Stimulated activated CD4-positive, alpha-beta T cell treated with anti-CD3 and anti-CD28 coated beads, TNF-alpha, amount 100 ng/mL, for 48 hours (primary cell): ENCODE measurements around the gene GSN.

Experiments
- DNase-seq, 3 donors: peaks; one replicate each; pipeline ENCODE4 v3.0.0-alpha.2; 2020; ENCODE audit warnings: low read depth in 3 of 3

Gene GSN

DNA sequence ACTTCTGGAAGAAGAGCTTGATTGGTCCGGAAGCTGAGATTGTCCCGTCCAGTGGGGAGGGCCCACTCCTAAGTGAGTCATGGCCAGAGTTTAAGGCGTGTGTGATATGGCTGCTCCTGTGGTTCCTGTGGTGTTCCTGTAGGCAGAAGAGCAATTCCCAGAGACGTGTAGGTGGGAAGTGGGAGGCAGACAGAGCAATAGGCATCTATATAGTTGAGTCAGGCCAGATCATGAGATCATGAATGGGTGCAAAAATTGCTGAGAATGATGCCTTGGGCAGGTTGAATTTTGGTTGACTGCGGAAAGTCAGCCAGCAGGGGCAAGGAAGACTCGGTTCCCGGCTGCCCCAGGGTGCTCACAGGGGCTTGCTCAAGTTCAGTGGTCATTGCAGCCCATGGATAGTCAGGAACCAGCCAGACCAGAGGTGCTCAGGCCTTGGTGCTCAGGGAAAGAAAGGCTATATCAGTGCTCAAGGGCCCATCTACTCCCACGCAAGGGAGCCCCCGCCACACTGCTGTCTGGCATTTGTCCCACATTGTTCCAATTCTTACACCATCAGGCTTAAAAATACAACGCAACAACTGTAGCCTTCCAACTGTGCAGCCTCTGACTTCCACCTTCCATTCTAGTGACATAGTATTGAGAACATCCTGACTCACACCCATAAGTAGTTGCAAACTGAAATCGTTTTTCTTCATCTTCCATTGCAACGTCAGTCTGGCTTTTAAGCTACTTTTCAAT is 21.0 kb upstream of the GSN start:
- no peak for DNase-seq

DNA sequence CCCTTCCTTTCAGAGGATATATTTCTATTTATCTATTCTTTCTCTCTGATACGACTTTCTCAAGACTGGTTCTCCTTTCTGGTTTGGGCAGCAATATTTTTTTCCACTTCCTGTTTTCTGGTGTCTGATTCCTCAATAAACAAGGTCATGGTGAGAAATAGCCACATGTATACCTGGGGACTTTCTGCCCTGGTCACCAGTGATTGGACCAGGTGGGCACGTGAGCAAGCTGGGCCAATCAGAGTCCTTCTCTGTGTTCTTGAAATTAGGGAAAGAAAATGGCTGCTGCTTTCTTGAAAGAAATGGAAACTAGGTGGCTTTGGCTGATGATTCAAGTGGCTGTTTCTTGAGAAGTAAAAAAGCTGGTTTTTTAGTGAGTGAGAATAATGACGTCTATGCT is 18.4 kb upstream of the GSN start:
- DNase-seq = no peak

DNA sequence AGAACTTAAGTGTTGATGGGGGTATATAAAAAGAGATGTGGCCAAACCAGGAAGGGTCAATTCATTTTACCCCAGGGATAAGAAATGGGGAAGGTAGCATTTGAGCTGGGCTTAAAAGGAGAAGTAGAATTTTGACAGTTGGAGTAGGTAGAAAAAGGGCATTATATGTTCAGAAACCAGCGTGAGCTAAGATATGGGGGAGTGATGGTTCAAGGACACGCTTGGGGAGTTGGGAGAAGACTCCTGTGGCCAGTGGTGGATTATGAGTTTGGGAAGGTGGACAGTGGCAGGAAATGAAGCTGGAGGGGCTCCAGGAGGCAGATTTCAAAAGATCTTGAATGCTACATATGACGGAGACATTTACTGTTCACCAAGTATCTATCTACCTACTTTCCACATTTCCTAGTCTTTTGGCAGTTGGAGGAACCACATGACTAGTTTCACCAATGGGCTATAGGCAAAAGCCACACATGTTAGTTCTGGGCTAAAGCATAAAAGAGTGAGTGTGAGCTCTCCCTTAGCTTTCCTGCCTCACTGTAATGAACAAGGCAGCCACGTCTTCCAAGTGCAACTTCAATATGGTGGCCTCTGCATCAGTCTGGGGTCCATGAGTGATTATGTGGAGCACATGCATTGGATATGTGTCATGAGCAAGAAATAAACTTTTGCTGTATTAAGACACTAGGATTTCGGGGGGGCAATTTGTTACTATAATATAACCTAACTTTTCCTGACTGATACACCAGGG is 15.7 kb upstream of the GSN start:
- DNase-seq = no peak

DNA sequence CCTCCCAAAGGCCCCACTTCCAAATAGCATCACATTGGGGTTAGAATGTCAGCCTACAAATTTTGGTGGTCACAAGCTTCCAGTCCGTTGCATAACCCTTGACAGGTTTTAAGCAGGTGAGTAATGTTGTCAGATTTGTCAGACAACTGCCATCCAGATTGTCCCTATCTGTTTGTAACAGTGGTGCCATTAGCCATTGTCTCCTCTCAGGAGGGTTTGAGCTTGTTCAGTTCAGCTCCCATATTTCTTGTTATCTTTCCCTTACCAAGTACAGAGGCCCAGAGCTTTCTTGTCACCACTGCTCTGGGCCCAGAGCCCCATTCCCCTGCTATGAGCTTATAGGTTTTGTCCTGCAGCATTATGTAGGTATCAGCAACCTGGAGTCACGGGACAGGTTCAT is 14.8 kb upstream of the GSN start:
- DNase-seq = no peak

DNA sequence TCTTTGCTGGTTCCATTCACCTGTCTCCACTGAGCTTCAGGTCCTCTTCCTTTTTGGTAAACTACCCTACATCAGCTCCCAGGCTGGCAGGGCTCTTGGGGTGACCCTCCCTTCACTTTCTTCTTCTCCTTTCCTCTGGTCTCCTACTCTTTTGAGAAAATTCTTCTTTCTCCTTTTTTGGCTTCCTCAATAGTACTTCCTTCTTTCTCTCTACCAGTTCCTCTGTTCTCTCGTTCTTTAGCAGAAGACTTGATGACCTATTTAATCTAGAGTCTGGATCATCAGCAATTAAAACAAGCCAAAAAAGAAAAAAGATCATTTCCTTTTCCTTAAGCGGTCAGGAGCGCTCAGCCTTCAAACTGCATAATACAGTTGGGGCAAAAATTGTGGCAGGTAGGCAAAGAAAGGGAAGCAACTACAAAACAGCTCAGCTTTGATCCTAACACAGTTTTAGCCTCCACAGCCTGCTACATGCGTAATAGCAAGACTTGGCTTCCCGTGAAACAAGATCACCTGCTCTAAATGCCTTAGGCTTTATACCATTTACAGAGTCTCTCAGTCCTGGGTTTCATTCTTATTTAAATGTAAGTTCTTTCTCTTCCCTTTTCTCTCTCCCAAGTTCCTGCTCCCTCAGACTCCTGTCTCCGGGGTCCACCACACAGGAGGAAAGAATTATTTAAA is 14.0 kb upstream of the GSN start:
- no peak for DNase-seq

DNA sequence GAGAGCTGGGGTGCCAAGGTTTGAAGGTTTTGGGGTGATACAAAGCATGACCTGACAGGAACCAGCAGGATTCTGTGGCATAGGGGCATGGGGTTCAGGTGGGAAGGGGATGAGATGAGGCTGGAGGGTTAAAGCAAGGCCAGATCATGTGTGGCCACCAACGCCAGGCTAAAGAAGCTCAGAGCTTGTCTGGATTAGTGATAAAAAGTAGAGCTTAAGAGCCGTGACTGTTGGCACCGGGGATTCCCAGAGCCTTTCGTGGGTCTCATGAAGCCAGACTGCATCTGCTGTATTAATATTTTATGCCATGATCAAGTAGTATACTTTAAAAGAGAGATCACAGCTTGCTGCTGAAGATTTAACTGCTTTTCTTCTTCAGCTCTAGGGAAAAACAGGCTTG is 8.5 kb upstream of the GSN start:
- no peak for DNase-seq

DNA sequence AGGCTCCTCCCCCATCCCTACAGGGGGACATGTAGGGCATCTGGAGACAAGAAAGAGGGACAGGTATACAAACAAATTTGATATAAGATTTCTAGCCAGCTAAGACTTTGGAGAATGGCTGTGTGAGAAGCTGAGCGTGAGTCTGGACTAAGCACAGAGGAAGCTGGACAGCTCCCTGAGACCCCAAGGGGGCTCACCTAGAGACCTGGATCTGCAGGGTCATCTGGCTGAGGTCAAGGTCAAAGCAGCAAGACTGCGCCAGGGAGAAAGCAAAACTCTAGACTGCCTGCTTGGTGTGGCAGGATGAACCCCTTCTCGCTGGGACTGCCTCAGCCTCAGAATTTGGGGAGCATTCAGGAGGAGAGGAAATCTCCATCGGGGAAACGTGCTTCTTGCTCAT is 8.0 kb upstream of the GSN start:
- no peak for DNase-seq

DNA sequence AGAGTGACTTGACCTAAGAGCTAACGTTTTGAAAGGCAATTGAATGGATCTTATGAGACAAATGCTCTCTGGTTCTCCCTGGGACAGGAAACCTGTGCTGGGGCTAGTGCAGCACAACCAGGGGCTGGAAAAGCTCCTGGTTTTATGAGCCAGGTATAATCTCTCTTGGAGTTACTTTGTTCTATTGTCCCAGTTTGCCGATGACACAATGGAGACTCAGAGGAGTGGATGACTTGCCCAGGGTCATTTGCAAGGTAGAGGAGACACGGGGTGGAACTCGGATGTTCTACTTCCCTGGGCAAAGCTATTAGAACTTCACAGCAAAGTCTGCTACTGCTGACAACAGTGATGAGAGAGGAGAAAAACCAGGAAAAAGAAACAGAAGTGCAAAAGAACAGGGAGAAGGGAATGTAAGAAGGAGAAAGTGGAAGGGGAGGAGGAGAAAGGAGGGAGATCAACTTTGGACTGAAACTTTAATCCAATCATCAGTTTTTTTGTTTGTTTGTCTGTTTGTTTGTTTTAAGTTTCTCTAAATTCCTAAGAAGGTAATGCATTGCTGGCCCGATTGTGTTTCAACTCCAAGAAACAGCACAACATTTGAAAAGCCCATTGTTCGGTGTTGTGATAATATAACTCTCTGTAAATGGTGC is 7.4 kb upstream of the GSN start:
- no peak for DNase-seq

DNA sequence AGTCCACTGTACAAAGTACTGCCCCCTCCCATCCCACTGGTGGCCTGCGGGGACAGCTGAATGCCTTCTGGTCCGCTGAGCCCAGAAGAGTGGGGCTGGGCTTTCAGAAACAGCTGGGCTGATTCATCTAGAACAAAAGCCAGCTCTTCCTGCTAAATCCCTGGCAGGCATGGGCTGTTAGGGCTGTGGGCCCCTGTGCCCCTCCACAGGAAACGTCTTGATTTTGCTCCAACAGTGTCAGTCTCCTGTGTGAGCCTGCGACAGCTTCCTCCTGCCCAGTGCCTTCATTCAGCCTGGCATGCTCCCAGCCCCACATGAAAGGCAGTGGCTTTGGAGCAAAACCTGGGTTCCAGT is 6.9 kb upstream of the GSN start:
- DNase-seq = no peak

DNA sequence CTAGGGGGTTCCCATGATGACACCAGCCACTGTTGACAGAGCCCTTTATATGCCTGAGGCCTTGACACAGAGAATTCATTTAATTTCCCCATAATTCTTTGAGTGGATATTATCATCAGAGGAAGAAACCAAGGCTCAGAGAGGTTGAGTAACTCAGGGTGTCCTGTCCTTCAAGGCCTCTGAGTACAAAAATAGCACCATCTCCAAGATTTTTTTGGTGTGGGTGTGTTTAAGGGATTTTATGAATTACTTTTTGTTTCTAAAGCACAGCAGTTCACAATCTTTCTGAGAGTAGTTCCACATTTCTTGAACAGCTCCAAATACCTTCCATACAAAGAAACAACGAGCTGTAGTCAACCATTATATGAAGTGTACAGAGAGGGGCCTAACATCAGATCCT is 6.2 kb upstream of the GSN start:
- DNase-seq = no peak

DNA sequence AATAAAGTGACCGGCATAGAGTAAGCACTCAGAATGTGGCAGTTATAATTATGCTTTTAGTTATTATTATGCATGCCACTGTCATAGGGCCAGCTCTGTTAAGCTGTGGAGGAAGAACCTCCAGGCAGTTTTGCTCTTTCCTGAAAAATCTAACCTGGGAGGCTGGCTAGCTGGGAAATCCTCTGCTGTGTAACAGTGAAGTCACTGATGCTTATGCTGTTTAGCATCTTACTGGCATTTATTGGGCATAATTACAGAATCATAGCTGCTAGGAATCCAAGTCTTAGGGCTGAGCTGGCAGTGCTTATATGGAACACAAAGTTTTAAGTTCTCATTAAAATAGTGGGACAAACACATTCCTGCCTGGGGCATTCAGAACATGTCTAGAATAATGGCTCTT is 5.5 kb upstream of the GSN start:
- DNase-seq = no peak

DNA sequence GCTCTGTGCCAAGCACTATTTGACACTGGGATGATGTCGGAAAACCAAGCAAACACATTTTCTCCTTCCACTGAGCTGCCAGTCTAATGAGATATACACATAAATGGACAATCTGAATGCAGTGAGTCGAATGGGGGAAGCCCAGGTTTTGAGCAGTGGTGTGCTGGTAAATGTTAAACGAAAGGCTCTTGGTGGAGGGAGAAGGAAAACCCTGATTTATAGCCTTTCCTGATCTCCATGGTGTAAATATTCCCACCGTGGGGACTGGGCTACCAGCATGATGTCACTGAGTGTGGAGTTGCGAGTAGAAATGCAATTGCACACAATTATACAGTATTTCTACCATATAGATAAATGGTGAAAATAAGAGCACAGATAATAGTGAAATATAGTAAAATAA is 5.0 kb upstream of the GSN start:
- DNase-seq = no peak

DNA sequence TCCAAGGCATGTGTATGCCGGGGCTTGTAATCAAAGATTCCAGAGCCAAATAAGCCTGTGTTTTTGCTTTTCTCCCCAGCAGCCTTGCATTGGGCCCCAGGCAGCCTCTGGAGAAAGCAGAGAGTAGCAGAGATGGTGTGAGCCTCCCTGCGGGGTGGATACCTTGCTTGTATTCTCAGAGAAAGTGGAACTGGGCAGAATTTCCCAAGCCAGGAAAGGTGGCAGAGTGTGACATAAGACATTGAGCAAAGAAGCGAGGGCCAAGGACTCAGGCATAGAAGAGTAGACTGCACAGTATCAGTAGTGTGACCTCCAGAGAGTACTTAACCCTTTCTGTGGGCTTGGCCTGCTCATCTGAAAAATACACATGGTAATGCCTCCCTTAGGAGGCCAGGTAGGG is 1.6 kb upstream of the GSN start:
- DNase-seq = no peak

DNA sequence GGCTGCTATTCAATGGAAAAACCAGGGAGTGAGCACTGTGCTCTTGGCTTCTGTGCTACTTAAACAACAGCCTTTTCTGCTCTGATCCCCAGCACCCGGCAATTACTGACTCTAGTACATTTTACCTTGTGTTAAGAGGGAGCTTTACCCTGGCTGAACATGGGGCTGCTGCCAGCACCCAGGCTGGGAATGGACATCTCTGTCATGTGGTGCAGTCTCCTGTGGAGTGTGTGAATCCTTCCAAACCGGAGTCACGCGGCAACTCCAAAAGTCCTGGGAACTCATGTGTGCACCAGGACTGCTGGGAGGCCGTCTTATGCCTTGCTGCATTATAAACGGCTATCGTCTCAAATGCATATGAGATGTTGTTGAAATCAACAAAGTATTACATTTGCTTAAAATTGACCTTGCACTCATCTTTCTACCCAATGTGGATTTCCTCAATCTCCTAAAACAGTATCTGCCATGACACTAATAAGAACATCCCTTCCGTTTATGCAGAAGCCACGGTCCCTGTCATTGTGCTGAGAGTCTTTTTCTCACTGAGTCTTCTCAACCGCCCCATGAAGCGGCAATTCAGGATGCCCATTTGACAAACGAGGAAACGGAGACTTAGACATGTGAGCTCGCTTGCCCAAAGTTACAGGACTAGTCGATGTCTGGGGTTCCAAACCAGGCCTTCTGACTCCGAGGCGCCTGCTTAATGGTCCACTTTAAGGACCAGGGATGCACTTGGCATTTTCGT is 884 bp upstream of the GSN start:
- DNase-seq = no peak

DNA sequence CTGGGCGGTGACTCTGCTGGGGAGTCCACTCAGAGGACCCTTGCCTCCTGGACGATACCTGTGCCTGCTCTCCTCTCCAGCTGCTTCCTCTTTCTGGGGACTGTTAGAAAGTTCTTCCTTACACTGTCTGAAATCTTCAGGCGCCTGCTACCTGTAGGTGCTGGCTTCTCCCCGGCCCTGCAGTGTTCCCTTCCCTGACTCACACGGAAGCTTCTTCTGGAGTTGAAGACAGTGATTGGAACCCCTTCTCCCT is 562 bp downstream of the GSN start:
- DNase-seq = no peak

DNA sequence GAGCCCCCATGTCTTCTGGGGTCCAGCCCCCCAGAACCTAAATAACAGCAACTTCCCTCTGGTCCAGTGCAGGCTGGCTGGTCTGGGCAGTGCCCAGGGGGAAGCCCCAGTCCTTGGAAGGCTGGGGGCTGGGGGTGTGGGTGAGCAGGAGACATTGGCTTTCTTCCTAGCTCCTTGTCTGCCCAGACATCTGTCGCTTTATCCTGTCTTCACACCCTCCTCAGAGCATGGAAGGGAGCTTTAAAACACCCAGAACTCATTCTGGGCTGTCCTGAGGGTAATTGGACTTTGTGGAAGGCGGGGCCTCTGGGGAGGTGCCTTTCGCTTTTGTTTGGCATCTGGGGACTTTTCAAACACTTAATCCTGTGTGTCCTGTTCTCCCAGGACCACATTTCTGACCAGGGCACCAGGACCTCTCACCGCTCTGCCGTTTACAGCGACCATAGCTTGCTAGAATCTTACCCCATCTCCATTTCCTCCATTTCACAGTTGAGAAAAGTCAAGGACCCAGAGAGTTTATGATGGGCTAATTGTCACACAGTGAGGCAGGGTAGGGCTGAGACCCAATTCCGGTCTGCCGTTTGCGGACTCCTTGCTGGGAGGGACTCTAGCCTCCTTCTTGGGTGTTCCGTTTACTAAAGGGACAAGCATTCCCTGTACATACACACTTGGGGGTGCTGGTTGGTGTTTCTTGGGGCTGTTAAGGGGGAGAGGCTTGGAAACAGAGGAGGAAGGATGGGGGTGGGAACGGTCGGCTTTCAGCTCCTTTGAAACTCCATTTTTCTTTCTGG is 1.1 kb downstream of the GSN start:
- DNase-seq = no peak

DNA sequence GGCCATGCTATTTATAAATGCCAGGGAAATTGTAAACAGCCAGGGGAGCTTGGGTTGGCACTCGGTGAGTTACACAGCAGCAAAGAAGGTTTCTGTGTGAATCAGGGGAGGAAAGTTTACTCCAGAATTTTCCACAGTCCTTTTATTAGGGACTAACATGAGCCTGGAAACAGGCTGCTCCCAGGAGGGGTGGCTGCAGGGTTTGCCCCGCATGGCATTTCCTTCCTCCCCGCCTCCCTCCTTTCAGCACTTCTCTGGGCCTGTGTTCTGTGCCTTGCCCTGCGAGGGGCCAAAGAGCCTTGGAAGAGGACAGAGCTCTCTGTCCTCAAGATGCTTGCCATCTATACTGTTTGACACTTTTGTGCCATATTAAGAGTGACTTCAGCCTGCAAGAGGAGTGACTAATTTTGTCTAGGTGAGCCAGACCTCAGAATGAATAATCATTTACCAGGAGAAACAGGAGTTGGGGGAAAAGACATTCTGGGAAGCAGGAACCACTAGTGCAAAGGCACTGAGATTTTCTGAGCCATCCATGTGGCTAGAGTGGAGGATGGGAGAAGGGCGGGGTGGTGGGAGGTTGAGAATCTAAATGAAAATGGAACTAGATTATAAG is 1.8 kb downstream of the GSN start:
- DNase-seq = no peak

DNA sequence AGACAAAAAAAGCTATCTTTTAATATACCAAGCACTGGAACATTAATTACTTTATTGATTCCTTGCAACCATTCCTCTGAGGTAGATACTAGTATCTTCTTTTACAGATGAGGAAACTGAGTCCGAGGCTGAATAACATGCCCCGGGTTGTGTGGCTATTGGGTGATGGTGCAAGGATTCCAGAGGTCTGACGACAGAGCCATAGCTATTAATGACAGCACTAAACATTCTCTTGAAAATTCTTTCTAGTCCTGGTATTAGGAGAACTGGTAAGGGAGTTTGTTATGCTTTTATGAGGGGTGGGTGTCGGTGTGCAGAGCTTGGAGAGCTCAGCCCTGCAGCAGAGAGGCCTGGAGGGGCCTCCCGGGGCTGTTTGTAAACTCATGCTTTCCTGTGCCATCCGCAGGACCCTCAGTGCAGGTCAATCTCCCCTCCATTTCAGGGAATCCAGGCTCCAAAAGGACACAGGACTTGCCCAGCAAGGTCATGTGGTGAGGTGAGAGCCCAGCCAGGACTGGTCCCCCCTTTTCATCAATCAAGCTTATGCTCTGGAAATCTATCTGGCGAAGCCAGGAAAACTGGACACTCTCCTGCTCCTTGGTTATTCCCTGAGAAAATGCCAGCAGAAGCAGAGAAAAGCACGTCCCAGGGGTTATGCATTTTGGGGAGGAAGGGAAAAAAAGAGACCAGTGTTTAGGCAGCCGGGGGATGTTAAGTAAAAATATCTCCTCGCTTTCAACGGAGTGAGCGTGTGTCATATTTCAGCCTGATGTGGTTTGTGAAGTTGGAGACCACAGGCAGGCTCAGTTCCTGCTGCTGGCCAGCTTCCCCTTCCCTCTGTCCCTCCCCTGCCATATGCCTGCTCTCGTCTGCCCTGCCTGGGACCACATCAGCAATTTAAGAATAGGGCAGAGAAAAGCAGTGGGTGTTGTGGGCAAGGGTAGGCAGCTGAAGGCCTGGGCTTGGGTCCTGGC is 3.7 kb downstream of the GSN start:
- DNase-seq = no peak

DNA sequence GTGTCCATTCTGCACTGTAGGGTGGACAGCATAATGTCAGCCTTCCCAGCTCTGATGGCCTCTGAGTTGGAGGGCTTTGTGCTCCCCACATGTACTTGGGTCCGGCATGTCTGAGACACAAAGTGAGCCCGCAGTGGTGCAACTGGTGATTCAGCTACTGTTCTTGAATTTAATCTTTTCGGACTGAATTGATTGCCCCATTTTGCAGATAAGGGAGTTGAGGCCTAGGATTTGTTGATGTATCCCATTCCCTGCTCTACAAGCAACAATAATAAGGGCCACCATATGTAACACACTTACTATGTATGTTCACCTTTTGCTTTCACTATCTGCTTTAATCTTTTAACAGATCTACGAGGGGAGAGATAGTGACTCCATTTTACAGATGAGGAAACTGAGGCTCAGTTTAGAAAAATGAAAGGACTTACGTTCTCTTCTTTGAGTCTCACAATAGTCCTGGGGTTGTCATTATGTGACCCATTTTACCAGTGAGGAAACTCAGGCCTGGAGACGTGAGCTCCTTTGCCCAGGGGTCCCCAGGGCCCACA is 4.5 kb downstream of the GSN start:
- no peak for DNase-seq
